Cardiac muscle cell (in vitro differentiated cells and primary cell): ENCODE measurements around the gene ZDHHC17. TPM values are rescaled to one million over a fixed set of nuclear protein-coding genes. Genes with fewer than 3 reads are reported as not detected.

Experiments used
- DNase-seq, 2 donors: peaks; one replicate each; pipeline versions ENCODE4 v3.0.0 to v3.0.0-alpha.2; 2010 to 2017; ENCODE audit warnings: low read depth in 1 of 2, low spot score in 1 of 2
- H3K27ac ChIP-seq: fragments of 200-600 bp; sonication (generic); 2 replicates; pipeline ENCODE4 v1.5.1; 2016
- H3K27me3 ChIP-seq: fragments of 200-600 bp; sonication (generic); 2 replicates; pipeline ENCODE4 v1.6.0; 2016; ENCODE audit warnings: control low read depth
- H3K36me3 ChIP-seq: fragments of 200-600 bp; sonication (generic); 2 replicates; pipeline ENCODE4 v1.5.1; 2016; ENCODE audit warnings: control low read depth
- H3K4me1 ChIP-seq: fragments of 200-600 bp; sonication (generic); 2 replicates; pipeline ENCODE4 v1.8.1; 2017; ENCODE audit warnings: low read depth, mild to moderate bottlenecking, mixed run types
- H3K4me3 ChIP-seq: fragments of 200-600 bp; sonication (generic); 2 replicates; pipeline ENCODE4 v1.5.1; 2016; ENCODE audit warnings: mild to moderate bottlenecking
- H3K9me3 ChIP-seq: fragments of 200-600 bp; sonication (generic); 2 replicates; pipeline ENCODE4 v1.5.1; 2017; ENCODE audit warnings: low read depth, mild to moderate bottlenecking, control low read depth
- polyA plus RNA-seq: library from polyadenylated mRNA; unstranded; fragments of >200 nt; fragmentation: Nextera tagmentation; extraction: Ambion mirVana; gene quantifications from 2 replicates; pipeline ENCODE4 v1.2.1, GENCODE V29; 2016
- total RNA-seq: library from RNA; depleted of rRNA; stranded (reverse); fragments of >200 nt; gene quantifications from 2 replicates; pipeline ENCODE4 v1.2.3, GENCODE V29; 2016
- TF ChIP-seq, protein P1 (sequence below): IDR thresholded peaks from 2 replicates; pipeline ENCODE4 v1.5.1; 2012; ENCODE audit warnings: low read depth, mild to moderate bottlenecking, low read length

Gene ZDHHC17
- total and polyA plus RNA-seq, 2 experiments from 2014 or later, result 21.1 to 29.5 TPM

DNA sequence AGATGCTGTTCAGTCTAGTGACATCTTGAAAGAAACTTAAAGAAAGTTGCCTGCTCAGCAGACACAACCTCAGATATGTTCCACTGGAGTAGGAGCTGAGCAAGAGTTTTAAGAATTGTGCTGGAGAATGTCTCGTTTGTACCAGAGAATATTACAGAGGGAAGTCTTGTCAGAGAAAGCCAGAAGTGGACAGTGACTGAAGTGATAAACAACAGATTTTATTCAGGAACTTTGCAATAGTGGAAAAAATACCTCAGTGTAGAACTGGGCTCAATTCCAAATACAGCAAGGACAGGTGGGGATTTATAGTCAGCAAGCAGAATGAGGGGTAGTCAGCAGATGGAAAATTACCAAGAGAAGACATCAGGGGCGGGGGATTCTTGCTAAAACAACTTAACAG lies 18.6 kb downstream of the ZDHHC17 start:
- Histone ChIP-seq H3K4me3 (no peak overlapping the region), H3K4me1 (peaks cover 18% of the 10 kb centered on the region), H3K36me3 (no peaks in the 10 kb centered on the region), H3K27ac (peak overlapping the region; percentile 37), H3K27me3 (no peaks in the 10 kb centered on the region), H3K9me3 (no peaks in the 10 kb centered on the region)
- TF ChIP-seq, protein P1, sequence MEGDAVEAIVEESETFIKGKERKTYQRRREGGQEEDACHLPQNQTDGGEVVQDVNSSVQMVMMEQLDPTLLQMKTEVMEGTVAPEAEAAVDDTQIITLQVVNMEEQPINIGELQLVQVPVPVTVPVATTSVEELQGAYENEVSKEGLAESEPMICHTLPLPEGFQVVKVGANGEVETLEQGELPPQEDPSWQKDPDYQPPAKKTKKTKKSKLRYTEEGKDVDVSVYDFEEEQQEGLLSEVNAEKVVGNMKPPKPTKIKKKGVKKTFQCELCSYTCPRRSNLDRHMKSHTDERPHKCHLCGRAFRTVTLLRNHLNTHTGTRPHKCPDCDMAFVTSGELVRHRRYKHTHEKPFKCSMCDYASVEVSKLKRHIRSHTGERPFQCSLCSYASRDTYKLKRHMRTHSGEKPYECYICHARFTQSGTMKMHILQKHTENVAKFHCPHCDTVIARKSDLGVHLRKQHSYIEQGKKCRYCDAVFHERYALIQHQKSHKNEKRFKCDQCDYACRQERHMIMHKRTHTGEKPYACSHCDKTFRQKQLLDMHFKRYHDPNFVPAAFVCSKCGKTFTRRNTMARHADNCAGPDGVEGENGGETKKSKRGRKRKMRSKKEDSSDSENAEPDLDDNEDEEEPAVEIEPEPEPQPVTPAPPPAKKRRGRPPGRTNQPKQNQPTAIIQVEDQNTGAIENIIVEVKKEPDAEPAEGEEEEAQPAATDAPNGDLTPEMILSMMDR, result no peak
- DNase-seq, result no peak

DNA sequence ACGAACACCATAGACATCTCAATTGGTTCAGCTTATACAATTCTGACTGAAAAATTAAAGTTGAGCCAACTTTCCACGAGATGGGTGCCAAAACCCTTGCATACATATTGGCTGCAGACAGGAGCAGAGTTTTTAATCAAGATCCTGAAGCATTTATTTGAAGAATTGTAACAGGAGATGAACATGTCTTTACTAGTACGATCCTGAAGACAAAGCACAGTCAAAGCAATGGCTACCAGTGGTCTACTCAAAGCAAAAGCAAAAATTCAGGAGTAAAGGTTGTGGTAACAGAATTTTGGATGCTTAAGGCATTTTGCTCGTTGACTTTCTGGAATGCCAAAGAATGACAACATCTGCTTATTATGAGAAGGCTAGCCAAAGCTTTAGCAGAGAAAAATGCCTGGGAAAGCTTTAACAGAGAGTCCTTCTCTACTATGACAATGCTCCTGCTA lies 20.7 kb downstream of the ZDHHC17 start:
- Histone ChIP-seq H3K9me3 (no peaks in the 10 kb centered on the region), H3K27me3 (no peaks in the 10 kb centered on the region), H3K36me3 (no peaks in the 10 kb centered on the region), H3K27ac (no peak overlapping the region), H3K4me1 (peaks cover 18% of the 10 kb centered on the region), H3K4me3 (no peak overlapping the region)
- peak in 1 of 2 donors; percentile 70 for DNase-seq
- TF ChIP-seq, protein P1, result no peak

DNA sequence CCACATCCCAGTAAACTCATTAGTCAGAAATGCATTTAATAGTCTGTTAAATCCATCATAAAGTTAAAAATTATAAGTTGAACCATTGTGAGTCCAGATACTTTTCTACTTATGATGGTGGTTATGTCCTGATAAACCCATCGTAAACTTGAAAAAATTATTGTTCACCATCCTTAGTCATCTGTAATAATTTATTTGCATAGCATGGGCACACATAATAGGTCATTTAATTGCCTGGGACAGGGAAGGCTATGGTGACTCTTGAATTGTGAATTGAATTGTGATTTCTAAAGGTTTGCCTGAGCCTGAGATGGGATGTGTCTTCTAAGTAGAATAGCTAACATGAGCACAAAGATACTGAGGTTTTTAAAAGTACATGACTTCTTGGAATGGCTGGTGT lies 21.5 kb downstream of the ZDHHC17 start:
- Histone ChIP-seq H3K9me3 (no peaks in the 10 kb centered on the region), H3K4me3 (no peak overlapping the region), H3K4me1 (peaks cover 18% of the 10 kb centered on the region), H3K36me3 (no peaks in the 10 kb centered on the region), H3K27me3 (no peaks in the 10 kb centered on the region), H3K27ac (no peak overlapping the region)
- TF ChIP-seq, protein P1, result no peak
- DNase-seq, result no peak

DNA sequence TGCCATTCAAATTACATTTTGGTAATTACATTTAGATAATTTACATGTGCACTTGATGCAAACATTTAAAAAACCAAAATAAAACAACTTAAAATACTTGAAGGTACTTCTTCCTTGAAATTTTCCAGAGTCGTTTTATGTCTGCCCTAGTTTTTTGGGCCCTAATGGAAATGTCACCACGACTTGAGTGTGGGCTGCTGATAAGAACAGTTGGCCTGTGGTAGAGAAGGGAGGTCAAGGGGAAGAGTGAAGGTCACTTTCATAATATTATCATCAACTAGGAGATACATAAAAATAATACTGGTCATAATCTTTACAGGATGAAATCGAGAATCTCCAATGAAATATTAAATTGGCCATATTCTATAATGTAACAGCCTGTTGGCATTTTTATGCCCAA lies 23.1 kb downstream of the ZDHHC17 start:
- DNase-seq, result peak in 1 of 2 donors; percentile 7
- H3K27me3 ChIP-seq, result no peaks in the 10 kb centered on the region
- TF ChIP-seq, protein P1, result no peak
- no peak overlapping the region for H3K4me3 ChIP-seq
- peak overlapping the region; percentile 52 for H3K27ac ChIP-seq
- H3K36me3 ChIP-seq, result no peaks in the 10 kb centered on the region
- no peaks in the 10 kb centered on the region for H3K9me3 ChIP-seq
- H3K4me1 ChIP-seq, result peaks cover 23% of the 10 kb centered on the region

DNA sequence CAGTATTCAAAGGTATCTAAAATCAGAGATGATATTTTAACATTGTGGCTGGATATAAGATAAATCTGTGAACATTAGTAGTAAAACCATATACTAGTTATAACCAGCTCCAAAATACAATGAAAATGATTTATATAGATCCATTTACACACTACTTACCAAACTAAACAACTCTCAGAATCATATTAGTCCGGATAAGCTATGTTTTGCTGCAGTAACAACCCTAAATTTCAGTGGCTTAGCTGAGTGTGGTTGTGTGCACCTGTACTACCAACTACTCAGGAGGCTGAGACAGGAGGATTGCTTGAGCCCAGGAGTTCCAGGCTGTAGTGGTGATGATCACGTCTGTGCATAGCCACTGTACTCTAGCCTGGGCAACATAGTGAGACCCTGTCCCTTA lies 23.8 kb downstream of the ZDHHC17 start:
- Histone ChIP-seq H3K4me3 (no peak overlapping the region), H3K9me3 (no peaks in the 10 kb centered on the region), H3K36me3 (no peaks in the 10 kb centered on the region), H3K27me3 (no peaks in the 10 kb centered on the region), H3K27ac (no peak overlapping the region), H3K4me1 (peaks cover 24% of the 10 kb centered on the region)
- no peak for DNase-seq
- TF ChIP-seq, protein P1, result no peak
